ENCODE results near the gene COP1. TPM values are rescaled to one million over a fixed set of nuclear protein-coding genes. Genes with fewer than 3 reads are reported as not detected.

The COP1 gene
- total RNA-seq, 1 donor from 2014 or later, result 76.7 TPM

DNA sequence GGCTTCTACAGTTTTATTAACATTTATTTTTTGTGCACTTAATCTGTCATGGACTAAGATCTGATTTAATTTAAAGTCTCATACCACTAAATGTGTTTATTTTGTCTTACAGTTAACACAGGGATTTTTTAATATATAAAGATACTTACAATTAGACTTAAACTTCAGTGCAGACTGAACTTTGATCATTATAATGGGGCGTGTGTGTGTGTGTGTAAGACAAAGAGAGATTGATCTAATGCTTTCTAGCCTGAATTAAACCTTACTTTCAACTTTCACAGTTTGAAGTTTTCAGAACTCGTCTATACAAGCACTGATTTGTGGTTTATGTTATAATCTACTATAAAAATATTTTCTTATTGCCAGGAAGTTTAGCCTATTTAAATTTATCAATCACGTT, 150.8 kb downstream of the COP1 start:
- Histone ChIP-seq H3K27me3 (ENCODE audit: control insufficient read depth in 3 of 3, insufficient read depth in 3 of 3, low read length in 3 of 3) (no peaks in the 10 kb centered on the region), H3K36me3 (ENCODE audit: control insufficient read depth in 3 of 3, insufficient read depth in 3 of 3, low read length in 3 of 3) (no peaks in the 10 kb centered on the region), H3K27ac (ENCODE audit: low read depth, low read length) (no peak overlapping the region), H3K4me3 (ENCODE audit: low read length in 3 of 3) (no peak overlapping the region), H3K4me1 (ENCODE audit: control insufficient read depth in 3 of 3, insufficient read depth in 3 of 3, low read length in 3 of 3) (no peaks in the 10 kb centered on the region), H3K9ac (ENCODE audit: low read depth in 1 of 3, low read length in 3 of 3) (no peak overlapping the region), H3K9me3 (ENCODE audit: control insufficient read depth in 3 of 3, low read length in 3 of 3) (no peaks in the 10 kb centered on the region)

- H3K4me3 ChIP-seq (ENCODE audit: low read length in 3 of 3), result no peak overlapping the region
- H3K9me3 ChIP-seq (ENCODE audit: control insufficient read depth in 3 of 3, low read length in 3 of 3), result no peaks in the 10 kb centered on the region
- no peaks in the 10 kb centered on the region for H3K27me3 ChIP-seq (ENCODE audit: control insufficient read depth in 3 of 3, insufficient read depth in 3 of 3, low read length in 3 of 3)
- H3K9ac ChIP-seq (ENCODE audit: low read depth in 1 of 3, low read length in 3 of 3), result no peak overlapping the region
- no peak overlapping the region for H3K27ac ChIP-seq (ENCODE audit: low read depth, low read length)
- H3K4me1 ChIP-seq (ENCODE audit: control insufficient read depth in 3 of 3, insufficient read depth in 3 of 3, low read length in 3 of 3), result no peaks in the 10 kb centered on the region
- no peaks in the 10 kb centered on the region for H3K36me3 ChIP-seq (ENCODE audit: control insufficient read depth in 3 of 3, insufficient read depth in 3 of 3, low read length in 3 of 3)
Observed at GRCh38 chr1:176055398-176055797, 151.7 kb downstream of the COP1 start.

- Histone ChIP-seq H3K27me3 (ENCODE audit: control insufficient read depth in 3 of 3, insufficient read depth in 3 of 3, low read length in 3 of 3) (no peaks in the 10 kb centered on the region), H3K9ac (ENCODE audit: low read depth in 1 of 3, low read length in 3 of 3) (no peak overlapping the region), H3K27ac (ENCODE audit: low read depth, low read length) (no peak overlapping the region), H3K4me1 (ENCODE audit: control insufficient read depth in 3 of 3, insufficient read depth in 3 of 3, low read length in 3 of 3) (no peaks in the 10 kb centered on the region), H3K4me3 (ENCODE audit: low read length in 3 of 3) (no peak overlapping the region), H3K9me3 (ENCODE audit: control insufficient read depth in 3 of 3, low read length in 3 of 3) (no peaks in the 10 kb centered on the region), H3K36me3 (ENCODE audit: control insufficient read depth in 3 of 3, insufficient read depth in 3 of 3, low read length in 3 of 3) (peaks cover 0 to 2% (median 0%) of the 10 kb centered on the region in 3 donors)
Observed at GRCh38 chr1:176051902-176052518, 155.1 kb downstream of the COP1 start.

- H3K9me3 ChIP-seq (ENCODE audit: control insufficient read depth in 3 of 3, low read length in 3 of 3), result no peaks in the 10 kb centered on the region
- H3K36me3 ChIP-seq (ENCODE audit: control insufficient read depth in 3 of 3, insufficient read depth in 3 of 3, low read length in 3 of 3), result peaks cover 0 to 2% (median 0%) of the 10 kb centered on the region in 3 donors
- no peak overlapping the region for H3K4me3 ChIP-seq (ENCODE audit: low read length in 3 of 3)
Observed at GRCh38 chr1:176051402-176051801, 155.7 kb downstream of the COP1 start.

GRCh38 chr1:176049582-176049981, 157.5 kb downstream of the COP1 start:
- Histone ChIP-seq H3K27ac (ENCODE audit: low read depth, low read length) (no peak overlapping the region), H3K4me1 (ENCODE audit: control insufficient read depth in 3 of 3, insufficient read depth in 3 of 3, low read length in 3 of 3) (no peaks in the 10 kb centered on the region)

More at GRCh38 chr1:176051402-176051801, 155.7 kb downstream of the COP1 start:
- no peak overlapping the region for H3K27ac ChIP-seq (ENCODE audit: low read depth, low read length)
- H3K9ac ChIP-seq (ENCODE audit: low read depth in 1 of 3, low read length in 3 of 3), result no peak overlapping the region
- no peaks in the 10 kb centered on the region for H3K4me1 ChIP-seq (ENCODE audit: control insufficient read depth in 3 of 3, insufficient read depth in 3 of 3, low read length in 3 of 3)
- no peaks in the 10 kb centered on the region for H3K27me3 ChIP-seq (ENCODE audit: control insufficient read depth in 3 of 3, insufficient read depth in 3 of 3, low read length in 3 of 3)

DNA sequence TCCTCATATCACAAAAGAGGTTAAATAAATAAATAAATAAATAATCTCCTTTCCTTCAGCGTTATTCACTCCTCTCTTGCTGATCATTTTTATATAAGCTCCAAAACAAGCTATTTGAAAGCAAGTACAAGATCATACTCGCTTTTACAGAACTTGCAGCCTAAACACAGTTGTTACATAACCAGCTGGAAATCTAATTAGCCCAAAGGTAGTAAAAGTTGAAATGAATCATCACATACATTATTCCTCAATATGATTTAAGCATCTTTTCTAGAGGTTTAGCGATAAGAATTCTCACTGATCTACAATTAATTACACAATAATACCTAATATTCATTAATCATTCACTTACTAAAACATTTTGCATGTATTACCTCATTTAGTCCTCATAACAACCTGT, 160.2 kb downstream of the COP1 start:
- H3K27me3 ChIP-seq (ENCODE audit: control insufficient read depth in 3 of 3, insufficient read depth in 3 of 3, low read length in 3 of 3), result no peaks in the 10 kb centered on the region
- H3K36me3 ChIP-seq (ENCODE audit: control insufficient read depth in 3 of 3, insufficient read depth in 3 of 3, low read length in 3 of 3), result peaks cover 0 to 7% (median 0%) of the 10 kb centered on the region in 3 donors
- no peaks in the 10 kb centered on the region for H3K4me1 ChIP-seq (ENCODE audit: control insufficient read depth in 3 of 3, insufficient read depth in 3 of 3, low read length in 3 of 3)
- H3K4me3 ChIP-seq (ENCODE audit: low read length in 3 of 3), result no peak overlapping the region
- no peak overlapping the region for H3K9ac ChIP-seq (ENCODE audit: low read depth in 1 of 3, low read length in 3 of 3)
- H3K9me3 ChIP-seq (ENCODE audit: control insufficient read depth in 3 of 3, low read length in 3 of 3), result no peaks in the 10 kb centered on the region
- no peak overlapping the region for H3K27ac ChIP-seq (ENCODE audit: low read depth, low read length)

More at GRCh38 chr1:176049582-176049981, 157.5 kb downstream of the COP1 start:
- Histone ChIP-seq H3K9me3 (ENCODE audit: control insufficient read depth in 3 of 3, low read length in 3 of 3) (no peaks in the 10 kb centered on the region), H3K9ac (ENCODE audit: low read depth in 1 of 3, low read length in 3 of 3) (no peak overlapping the region), H3K36me3 (ENCODE audit: control insufficient read depth in 3 of 3, insufficient read depth in 3 of 3, low read length in 3 of 3) (peaks cover 0 to 6% (median 0%) of the 10 kb centered on the region in 3 donors), H3K27me3 (ENCODE audit: control insufficient read depth in 3 of 3, insufficient read depth in 3 of 3, low read length in 3 of 3) (no peaks in the 10 kb centered on the region), H3K4me3 (ENCODE audit: low read length in 3 of 3) (no peak overlapping the region)

- no peak overlapping the region for H3K4me3 ChIP-seq (ENCODE audit: low read length in 3 of 3)
- H3K36me3 ChIP-seq (ENCODE audit: control insufficient read depth in 3 of 3, insufficient read depth in 3 of 3, low read length in 3 of 3), result peaks cover 0 to 10% (median 8%) of the 10 kb centered on the region in 3 donors
- H3K27ac ChIP-seq (ENCODE audit: low read depth, low read length), result no peak overlapping the region
- no peaks in the 10 kb centered on the region for H3K9me3 ChIP-seq (ENCODE audit: control insufficient read depth in 3 of 3, low read length in 3 of 3)
- H3K27me3 ChIP-seq (ENCODE audit: control insufficient read depth in 3 of 3, insufficient read depth in 3 of 3, low read length in 3 of 3), result no peaks in the 10 kb centered on the region
- H3K4me1 ChIP-seq (ENCODE audit: control insufficient read depth in 3 of 3, insufficient read depth in 3 of 3, low read length in 3 of 3), result no peaks in the 10 kb centered on the region
- H3K9ac ChIP-seq (ENCODE audit: low read depth in 1 of 3, low read length in 3 of 3), result no peak overlapping the region
Observed at GRCh38 chr1:176043537-176043936, 163.5 kb downstream of the COP1 start.

GRCh38 chr1:176033881-176034280, 173.2 kb downstream of the COP1 start:
- Histone ChIP-seq H3K4me3 (ENCODE audit: low read length in 3 of 3) (no peak overlapping the region), H3K27me3 (ENCODE audit: control insufficient read depth in 3 of 3, insufficient read depth in 3 of 3, low read length in 3 of 3) (no peaks in the 10 kb centered on the region), H3K9ac (ENCODE audit: low read depth in 1 of 3, low read length in 3 of 3) (no peak overlapping the region), H3K27ac (ENCODE audit: low read depth, low read length) (no peak overlapping the region), H3K4me1 (ENCODE audit: control insufficient read depth in 3 of 3, insufficient read depth in 3 of 3, low read length in 3 of 3) (no peaks in the 10 kb centered on the region), H3K9me3 (ENCODE audit: control insufficient read depth in 3 of 3, low read length in 3 of 3) (no peaks in the 10 kb centered on the region), H3K36me3 (ENCODE audit: control insufficient read depth in 3 of 3, insufficient read depth in 3 of 3, low read length in 3 of 3) (peaks cover 0 to 5% (median 2%) of the 10 kb centered on the region in 3 donors)

DNA sequence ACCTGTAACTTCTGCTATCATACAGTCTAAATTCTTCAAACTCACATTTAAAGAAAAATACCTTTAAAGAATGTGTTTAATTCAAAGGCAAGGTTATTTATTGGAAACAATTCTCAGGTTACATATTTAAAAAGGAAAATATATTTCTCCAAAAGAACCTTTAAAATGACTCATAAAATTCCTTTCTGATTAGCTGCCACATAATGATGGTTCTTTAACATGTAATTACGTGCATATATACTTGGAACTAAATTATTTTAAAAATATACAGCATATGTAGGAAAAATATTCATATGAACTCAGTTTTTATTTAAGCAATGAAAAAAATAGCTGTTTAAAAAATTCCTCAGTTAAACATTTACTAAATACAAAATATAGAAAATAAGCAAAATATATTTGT, 173.6 kb downstream of the COP1 start:
- no peak overlapping the region for H3K27ac ChIP-seq (ENCODE audit: low read depth, low read length)
- H3K27me3 ChIP-seq (ENCODE audit: control insufficient read depth in 3 of 3, insufficient read depth in 3 of 3, low read length in 3 of 3), result no peaks in the 10 kb centered on the region
- peaks cover 0 to 5% (median 2%) of the 10 kb centered on the region in 3 donors for H3K36me3 ChIP-seq (ENCODE audit: control insufficient read depth in 3 of 3, insufficient read depth in 3 of 3, low read length in 3 of 3)
- no peaks in the 10 kb centered on the region for H3K4me1 ChIP-seq (ENCODE audit: control insufficient read depth in 3 of 3, insufficient read depth in 3 of 3, low read length in 3 of 3)
- H3K4me3 ChIP-seq (ENCODE audit: low read length in 3 of 3), result no peak overlapping the region
- no peak overlapping the region for H3K9ac ChIP-seq (ENCODE audit: low read depth in 1 of 3, low read length in 3 of 3)
- H3K9me3 ChIP-seq (ENCODE audit: control insufficient read depth in 3 of 3, low read length in 3 of 3), result no peaks in the 10 kb centered on the region

DNA sequence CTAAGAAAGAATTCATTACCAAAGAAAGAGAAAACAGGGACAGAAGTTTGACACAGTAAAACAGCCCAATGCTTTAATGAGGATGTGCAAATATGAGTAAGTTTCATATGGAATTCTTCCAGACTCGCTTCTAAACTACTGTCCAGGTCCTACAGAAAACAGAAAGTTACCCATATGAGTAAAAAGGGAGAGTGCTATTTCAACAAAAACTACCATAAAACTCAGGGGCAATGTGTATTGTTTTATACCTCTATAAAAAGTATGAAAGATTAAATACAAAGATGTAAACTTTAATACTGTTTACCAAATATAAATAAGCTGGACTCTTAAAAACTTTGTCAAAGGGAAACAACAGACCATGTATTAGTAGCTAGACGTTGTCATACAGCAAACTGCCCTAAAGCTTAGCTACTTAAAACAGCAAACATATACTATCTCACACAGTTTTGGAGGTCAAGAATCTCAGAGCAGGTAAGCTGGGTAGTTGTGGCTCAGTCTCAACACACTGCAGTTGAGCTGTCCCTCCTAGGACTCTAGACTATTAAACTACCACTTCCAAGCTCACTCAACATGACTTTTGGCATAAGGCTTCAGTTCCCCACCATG, 174.9 kb downstream of the COP1 start:
- H3K36me3 ChIP-seq (ENCODE audit: control insufficient read depth in 3 of 3, insufficient read depth in 3 of 3, low read length in 3 of 3), result peaks cover 0 to 2% (median 0%) of the 10 kb centered on the region in 3 donors
- no peak overlapping the region for H3K27ac ChIP-seq (ENCODE audit: low read depth, low read length)
- H3K4me3 ChIP-seq (ENCODE audit: low read length in 3 of 3), result no peak overlapping the region
- H3K9ac ChIP-seq (ENCODE audit: low read depth in 1 of 3, low read length in 3 of 3), result no peak overlapping the region
- H3K4me1 ChIP-seq (ENCODE audit: control insufficient read depth in 3 of 3, insufficient read depth in 3 of 3, low read length in 3 of 3), result no peaks in the 10 kb centered on the region
- no peaks in the 10 kb centered on the region for H3K27me3 ChIP-seq (ENCODE audit: control insufficient read depth in 3 of 3, insufficient read depth in 3 of 3, low read length in 3 of 3)
- no peaks in the 10 kb centered on the region for H3K9me3 ChIP-seq (ENCODE audit: control insufficient read depth in 3 of 3, low read length in 3 of 3)
